ENCODE data around the gene ACVRL1.

The ACVRL1 gene

DNA sequence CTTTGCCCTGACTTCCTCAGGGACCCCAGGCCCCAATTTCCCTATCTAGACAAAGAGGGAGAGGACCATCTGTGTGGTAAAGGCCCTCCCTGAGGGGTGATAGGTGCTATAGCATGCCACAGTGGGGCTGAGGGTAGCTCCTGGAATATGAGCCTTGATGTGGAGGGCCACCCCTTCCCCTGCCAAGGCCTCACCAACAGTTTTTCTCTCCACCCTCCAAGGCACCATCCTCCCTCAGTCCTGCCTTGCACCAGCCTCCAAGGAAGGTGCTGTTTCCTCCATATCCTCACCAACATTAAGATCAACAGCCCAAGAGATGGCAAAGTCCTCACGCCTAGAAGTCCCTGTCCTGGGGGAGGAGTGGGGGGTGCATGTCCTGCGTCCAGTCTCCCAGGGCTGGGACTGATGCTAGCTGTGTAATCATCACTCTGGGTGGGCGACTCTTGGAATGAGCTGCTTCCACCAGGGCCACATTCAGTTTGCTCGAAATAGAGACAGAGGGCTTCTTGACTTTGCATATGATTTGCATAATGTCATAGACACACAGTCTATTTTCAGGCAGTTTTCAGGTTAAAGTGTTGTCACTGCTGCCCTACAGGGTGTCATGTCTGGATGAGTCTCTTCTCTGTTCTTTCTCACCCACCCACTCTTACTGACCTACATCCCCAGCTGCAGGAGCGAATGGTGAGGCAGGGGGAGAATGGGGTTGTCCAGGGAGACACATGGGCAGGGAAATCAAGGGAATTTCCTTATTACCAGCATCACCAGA is 17.4 kb downstream of the ACVRL1 start:
- TF ChIP-seq, protein P1, sequence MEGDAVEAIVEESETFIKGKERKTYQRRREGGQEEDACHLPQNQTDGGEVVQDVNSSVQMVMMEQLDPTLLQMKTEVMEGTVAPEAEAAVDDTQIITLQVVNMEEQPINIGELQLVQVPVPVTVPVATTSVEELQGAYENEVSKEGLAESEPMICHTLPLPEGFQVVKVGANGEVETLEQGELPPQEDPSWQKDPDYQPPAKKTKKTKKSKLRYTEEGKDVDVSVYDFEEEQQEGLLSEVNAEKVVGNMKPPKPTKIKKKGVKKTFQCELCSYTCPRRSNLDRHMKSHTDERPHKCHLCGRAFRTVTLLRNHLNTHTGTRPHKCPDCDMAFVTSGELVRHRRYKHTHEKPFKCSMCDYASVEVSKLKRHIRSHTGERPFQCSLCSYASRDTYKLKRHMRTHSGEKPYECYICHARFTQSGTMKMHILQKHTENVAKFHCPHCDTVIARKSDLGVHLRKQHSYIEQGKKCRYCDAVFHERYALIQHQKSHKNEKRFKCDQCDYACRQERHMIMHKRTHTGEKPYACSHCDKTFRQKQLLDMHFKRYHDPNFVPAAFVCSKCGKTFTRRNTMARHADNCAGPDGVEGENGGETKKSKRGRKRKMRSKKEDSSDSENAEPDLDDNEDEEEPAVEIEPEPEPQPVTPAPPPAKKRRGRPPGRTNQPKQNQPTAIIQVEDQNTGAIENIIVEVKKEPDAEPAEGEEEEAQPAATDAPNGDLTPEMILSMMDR (IDR thresholded peaks at IDR 0.05; ENCODE audit: low read depth, low read length, missing control alignments): no peak
- no peaks in the 10 kb centered on the region for H3K36me3 ChIP-seq (replicated peaks)
- DNase-seq: no peak
- H3K27me3 ChIP-seq (replicated peaks): no peaks in the 10 kb centered on the region
- H3K4me3 ChIP-seq (ENCODE audit: low read depth, low read length): no peak overlapping the region
- in situ Hi-C loops (cut with HindIII; ENCODE audit: low pct_ligation_motif_present, low sequenced_read_pairs): no loop called here
- H3K27ac ChIP-seq: no peak overlapping the region

DNA sequence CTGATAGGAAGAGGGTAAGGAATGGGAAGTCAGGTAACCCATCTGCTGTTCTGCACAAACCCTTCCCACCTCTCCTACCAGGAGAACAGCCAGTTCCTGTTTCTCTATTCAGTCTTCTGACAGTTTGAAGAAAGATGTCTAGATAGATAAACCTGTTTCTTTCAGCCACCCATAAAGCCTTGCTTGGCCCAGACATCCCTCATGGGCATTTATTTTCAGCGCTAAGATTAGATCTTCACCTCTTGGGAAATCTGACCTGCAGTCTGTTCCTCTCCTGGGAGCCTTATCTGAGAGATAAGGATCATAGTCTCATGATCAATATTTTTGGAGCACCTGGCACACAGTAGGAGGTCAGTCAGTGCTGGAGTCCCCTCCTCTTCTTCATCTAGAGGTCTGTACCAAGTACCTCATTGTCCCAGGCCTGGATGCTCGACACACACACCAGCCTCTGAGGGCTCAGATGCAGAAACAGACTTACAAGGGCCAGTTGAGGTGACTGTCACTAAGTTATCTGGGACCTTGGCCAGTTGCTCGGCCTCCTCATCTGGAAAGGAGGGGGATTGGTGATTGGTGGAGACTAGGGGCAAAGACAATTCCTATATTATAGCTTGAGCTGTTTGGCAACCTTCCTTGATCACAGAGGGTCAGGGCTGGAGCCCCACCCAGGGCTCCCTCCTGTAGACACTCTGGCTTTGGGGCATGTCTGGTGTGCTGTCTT is 18.2 kb downstream of the ACVRL1 start:
- no peak for DNase-seq
- Histone ChIP-seq H3K27me3 (replicated peaks) (no peaks in the 10 kb centered on the region), H3K4me3 (ENCODE audit: low read depth, low read length) (no peak overlapping the region), H3K27ac (no peak overlapping the region), H3K36me3 (replicated peaks) (no peaks in the 10 kb centered on the region)
- TF ChIP-seq, protein P1 (IDR thresholded peaks at IDR 0.05; ENCODE audit: low read depth, low read length, missing control alignments): no peak
- in situ Hi-C loops (cut with HindIII; ENCODE audit: low pct_ligation_motif_present, low sequenced_read_pairs): no loop called here

DNA sequence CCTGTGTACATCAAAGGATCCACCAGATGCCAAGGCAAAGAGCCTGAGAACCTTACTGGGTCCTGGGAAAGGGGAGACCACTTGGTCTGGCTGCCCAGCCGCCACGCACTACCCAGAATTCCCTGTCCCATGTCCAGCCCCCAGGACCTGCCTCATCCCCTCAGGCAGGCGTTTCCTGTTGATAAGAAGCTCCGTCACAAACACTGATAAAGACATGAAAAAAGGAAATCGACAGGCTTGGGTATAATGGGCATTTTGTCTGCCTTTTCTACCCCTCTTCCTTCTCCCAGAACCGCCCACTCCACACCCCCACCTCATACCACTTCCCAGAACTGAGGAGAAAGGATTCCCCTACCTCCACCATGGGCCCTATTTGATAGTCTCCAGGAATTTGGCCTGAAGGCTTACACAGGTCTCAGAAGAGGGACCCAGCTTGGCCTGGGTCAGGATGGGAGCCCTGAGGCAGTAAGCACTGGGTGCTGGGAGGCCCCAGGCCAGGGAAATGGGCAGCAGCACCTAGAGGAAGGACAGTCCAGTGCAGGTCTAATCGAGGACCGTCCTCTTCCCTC is 18.8 kb downstream of the ACVRL1 start:
- no peaks in the 10 kb centered on the region for H3K27me3 ChIP-seq (replicated peaks)
- H3K36me3 ChIP-seq (replicated peaks): no peaks in the 10 kb centered on the region
- no peak for DNase-seq
- no peak overlapping the region for H3K4me3 ChIP-seq (ENCODE audit: low read depth, low read length)
- no peak overlapping the region for H3K27ac ChIP-seq
- in situ Hi-C loops (cut with HindIII; ENCODE audit: low pct_ligation_motif_present, low sequenced_read_pairs): no loop called here
- TF ChIP-seq, protein P1 (IDR thresholded peaks at IDR 0.05; ENCODE audit: low read depth, low read length, missing control alignments): no peak

DNA sequence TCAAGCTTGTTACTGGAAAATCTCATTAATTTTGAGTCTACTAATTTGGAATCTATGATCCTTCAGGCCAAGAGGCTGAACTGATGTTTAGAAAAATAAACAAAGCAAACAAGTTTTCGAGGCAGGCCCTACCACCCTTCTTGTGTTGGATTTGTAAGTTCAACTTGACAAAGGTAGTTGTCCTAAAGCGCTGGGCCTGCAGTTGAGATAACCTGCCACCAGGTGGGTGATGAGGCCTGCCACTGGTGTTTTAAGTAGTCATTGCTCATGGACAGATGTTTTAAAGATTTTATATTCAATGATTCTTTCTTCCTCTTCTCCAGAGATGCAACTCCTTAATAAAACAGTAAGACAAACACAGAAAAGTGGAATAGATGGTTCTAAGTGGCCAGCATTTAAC is 19.4 kb downstream of the ACVRL1 start:
- DNase-seq: peak; percentile 29
- Histone ChIP-seq H3K27me3 (replicated peaks) (no peaks in the 10 kb centered on the region), H3K36me3 (replicated peaks) (no peaks in the 10 kb centered on the region), H3K4me3 (ENCODE audit: low read depth, low read length) (no peak overlapping the region), H3K27ac (no peak overlapping the region)
- TF ChIP-seq, protein P1 (IDR thresholded peaks at IDR 0.05; ENCODE audit: low read depth, low read length, missing control alignments): peak; percentile 67
- in situ Hi-C loops (cut with HindIII; ENCODE audit: low pct_ligation_motif_present, low sequenced_read_pairs): no loop called here

DNA sequence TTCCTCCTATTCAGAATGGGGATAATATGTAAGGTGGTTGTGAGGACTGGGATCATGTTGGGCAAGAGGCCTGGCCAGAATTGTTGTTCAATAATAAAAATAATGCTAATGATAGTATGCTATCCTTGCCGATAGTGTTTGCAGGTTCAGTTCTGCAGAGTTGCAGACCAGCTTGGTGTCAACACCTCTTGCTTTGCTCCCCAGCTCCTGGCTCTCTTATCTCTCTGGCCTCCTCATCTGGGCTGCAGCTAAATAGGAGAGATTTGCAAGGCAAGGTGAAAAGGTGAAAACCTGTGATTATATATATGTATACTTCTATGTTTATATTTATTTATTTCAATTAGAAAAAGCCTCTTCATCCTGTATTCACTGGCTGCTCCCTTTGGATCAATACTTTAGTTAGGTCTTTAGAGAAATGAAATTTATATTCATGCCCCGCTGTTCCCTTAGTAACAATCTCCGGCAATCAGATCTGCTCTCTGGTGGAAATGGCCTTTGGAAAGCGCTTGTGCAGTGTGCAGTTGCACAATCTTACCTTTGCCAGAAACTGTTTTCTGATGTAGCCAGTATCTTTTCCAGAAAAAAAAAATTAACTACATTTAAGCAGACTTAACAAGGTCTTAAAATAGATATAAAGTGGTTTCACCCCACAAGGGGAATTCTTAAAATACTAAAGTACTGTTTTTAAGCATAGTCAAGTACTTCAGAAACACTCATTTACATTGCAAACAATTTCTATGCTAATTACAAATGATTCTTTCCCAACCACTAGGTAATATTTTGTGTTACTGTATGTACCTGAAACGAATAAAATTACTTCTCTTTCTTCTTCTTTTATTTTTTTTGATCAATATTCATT is 25.1 kb downstream of the ACVRL1 start:
- no peak for DNase-seq
- TF ChIP-seq, protein P1 (IDR thresholded peaks at IDR 0.05; ENCODE audit: low read depth, low read length, missing control alignments): no peak
- no peak overlapping the region for H3K4me3 ChIP-seq (ENCODE audit: low read depth, low read length)
- H3K27ac ChIP-seq: no peak overlapping the region
- in situ Hi-C loops (cut with HindIII; ENCODE audit: low pct_ligation_motif_present, low sequenced_read_pairs): no loop called here
- no peaks in the 10 kb centered on the region for H3K36me3 ChIP-seq (replicated peaks)
- H3K27me3 ChIP-seq (replicated peaks): no peaks in the 10 kb centered on the region
